Esophagus muscularis mucosa (tissue), 4 donors: ENCODE measurements around the gene ZFP92. TPM values are rescaled to one million over a fixed set of nuclear protein-coding genes. Genes with fewer than 3 reads are reported as not detected.
"Not testable (repeated sequence)": the region's sequence is repeated elsewhere in the genome, so short reads cannot be mapped to it uniquely, and the experiment has no call there.

Experiments
- DNase-seq: peaks from one replicate; pipeline ENCODE4 v3.0.0-alpha.2; 2017; ENCODE audit errors: extremely low spot score
- H3K27ac ChIP-seq, 4 donors: fragments of 200-600 bp; sonication (generic); replicated peaks in 1 of 4; 1 replicate in 3 of 4; 2 replicates in 1 of 4; pipeline ENCODE4 v1.5.1; 2016 to 2019; ENCODE audit warnings: mild to moderate bottlenecking in 1 of 4
- H3K27me3 ChIP-seq, 4 donors: fragments of 200-600 bp; sonication (generic); one replicate each; pipeline versions ENCODE4 v1.5.1 to v1.6.0; 2016 to 2019
- H3K36me3 ChIP-seq, 4 donors: fragments of 200-600 bp; sonication (generic); one replicate each; pipeline ENCODE4 v1.5.1; 2016 to 2019
- H3K4me1 ChIP-seq, 4 donors: fragments of 200-600 bp; sonication (generic); one replicate each; pipeline ENCODE4 v1.5.1; 2016 to 2019
- H3K4me3 ChIP-seq, 4 donors: fragments of 200-600 bp; sonication (generic); 1 replicate in 2 of 4; 2 replicates in 2 of 4; pipeline ENCODE4 v1.5.1; 2016 to 2019; ENCODE audit warnings: mild to moderate bottlenecking in 4 of 4, moderate library complexity in 1 of 4
- H3K9me3 ChIP-seq, 4 donors: fragments of 200-600 bp; sonication (generic); 1 replicate in 3 of 4; 2 replicates in 1 of 4; pipeline ENCODE4 v1.5.1; 2016 to 2019
- EP300 ChIP-seq: sonication (generic); formaldehyde crosslinking; IDR thresholded peaks from one replicate; pipeline ENCODE4 v1.6.1; 2017; ENCODE audit warnings: antibody characterized with exemption
- POLR2A ChIP-seq: fragments of 450-650 bp; IDR thresholded peaks from one replicate; pipeline ENCODE4 v1.6.1; 2017; ENCODE audit warnings: antibody characterized with exemption, moderate library complexity, mild to moderate bottlenecking, low read depth
- POLR2AphosphoS5 ChIP-seq, 2 donors: sonication (generic); formaldehyde crosslinking; IDR thresholded peaks; one replicate each; pipeline ENCODE4 v1.6.1; 2017; ENCODE audit warnings: antibody characterized with exemption in 2 of 2
- WGBS: methylation state at CpG from one replicate; pipeline ENCODE4 v1.1.5; 2018; 5-methylcytosine and 5-hydroxymethylcytosine counted together
- intact Hi-C: fragments of 100-400 bp; cut with DNase I; formaldehyde crosslinking; loops from one replicate; pipeline ENCODE4 v1.15.1; 2023
- total RNA-seq, 4 donors: library from RNA; depleted of rRNA; stranded (reverse); fragments of >200 nt; gene quantifications; one replicate each; pipeline versions ENCODE4 v1.1.0 to v1.2.1, GENCODE V29; 2016
- TF ChIP-seq, protein P1 (sequence below), 3 experiments: fragments of 200-600 bp in 2 of 3; fragments of 450-650 bp in 1 of 3; sonication (generic) in 2 of 3; IDR thresholded peaks; one replicate each; pipeline ENCODE4 v1.5.1; 2017 to 2019; ENCODE audit warnings: antibody characterized with exemption in 3 of 3, mild to moderate bottlenecking in 2 of 3, moderate library complexity in 1 of 3

The ZFP92 gene
- total RNA-seq, 4 donors from 2014 or later, result 1.2 to 3.2 (median 2.5) TPM

DNA sequence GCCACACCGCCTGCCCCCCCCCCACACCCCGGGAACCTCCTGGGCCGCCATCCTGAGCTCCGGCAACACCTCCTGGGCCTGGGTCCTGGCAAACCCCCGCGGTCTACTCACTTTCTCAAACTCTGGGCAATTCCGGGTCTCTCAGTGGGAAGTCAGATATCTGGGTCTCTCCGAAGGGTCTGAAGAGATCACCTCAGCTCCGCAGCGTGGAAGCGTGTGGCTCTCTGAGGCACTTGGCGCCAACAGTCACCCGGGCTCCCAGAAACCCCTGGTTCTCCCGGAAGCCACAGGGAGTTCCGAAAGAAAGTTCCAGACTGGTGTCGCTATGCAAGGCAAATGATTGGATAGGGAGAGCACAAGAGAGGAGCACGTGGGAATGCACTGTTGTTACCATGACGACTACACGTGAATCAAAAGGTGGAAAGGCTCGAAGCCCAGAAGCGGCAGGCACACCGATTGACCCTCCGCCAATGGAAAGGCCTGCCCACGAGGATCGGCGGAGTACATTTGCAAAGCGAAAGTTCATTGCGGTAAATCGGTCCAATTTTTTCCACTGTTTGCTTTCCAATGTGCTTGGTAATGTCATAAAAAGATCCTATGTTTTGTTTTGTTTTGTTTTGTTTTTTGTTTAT is 10.0 kb upstream of the ZFP92 start, which contains the start of gene PNMA6E:
TSS of gene PNMA6E (minus strand) at position 218 of the 632 bp plus-strand sequence. CDS start 2,501 bp downstream, outside the sequence.
- no peak for DNase-seq
- no peaks in the 10 kb centered on the region for H3K36me3 ChIP-seq
- peaks cover 0 to 9% (median 0%) of the 10 kb centered on the region in 4 donors for H3K9me3 ChIP-seq
- no peaks in the 10 kb centered on the region for H3K4me1 ChIP-seq
- no peaks in the 10 kb centered on the region for H3K27me3 ChIP-seq
- intact Hi-C loops, result no loop called here
- TF ChIP-seq, protein P1, sequence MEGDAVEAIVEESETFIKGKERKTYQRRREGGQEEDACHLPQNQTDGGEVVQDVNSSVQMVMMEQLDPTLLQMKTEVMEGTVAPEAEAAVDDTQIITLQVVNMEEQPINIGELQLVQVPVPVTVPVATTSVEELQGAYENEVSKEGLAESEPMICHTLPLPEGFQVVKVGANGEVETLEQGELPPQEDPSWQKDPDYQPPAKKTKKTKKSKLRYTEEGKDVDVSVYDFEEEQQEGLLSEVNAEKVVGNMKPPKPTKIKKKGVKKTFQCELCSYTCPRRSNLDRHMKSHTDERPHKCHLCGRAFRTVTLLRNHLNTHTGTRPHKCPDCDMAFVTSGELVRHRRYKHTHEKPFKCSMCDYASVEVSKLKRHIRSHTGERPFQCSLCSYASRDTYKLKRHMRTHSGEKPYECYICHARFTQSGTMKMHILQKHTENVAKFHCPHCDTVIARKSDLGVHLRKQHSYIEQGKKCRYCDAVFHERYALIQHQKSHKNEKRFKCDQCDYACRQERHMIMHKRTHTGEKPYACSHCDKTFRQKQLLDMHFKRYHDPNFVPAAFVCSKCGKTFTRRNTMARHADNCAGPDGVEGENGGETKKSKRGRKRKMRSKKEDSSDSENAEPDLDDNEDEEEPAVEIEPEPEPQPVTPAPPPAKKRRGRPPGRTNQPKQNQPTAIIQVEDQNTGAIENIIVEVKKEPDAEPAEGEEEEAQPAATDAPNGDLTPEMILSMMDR (IDR thresholded peaks at IDR 0.05), result no peak
- TF ChIP-seq POLR2AphosphoS5 (IDR thresholded peaks at IDR 0.05) (no peak), EP300 (no peak), POLR2A (no peak)
- no peak within 1 kb of the TSS for H3K4me3 ChIP-seq
- 91% methylated on average over 28 of the region's 29 CpGs for WGBS
- H3K27ac ChIP-seq, result no peak within 1 kb of the TSS

DNA sequence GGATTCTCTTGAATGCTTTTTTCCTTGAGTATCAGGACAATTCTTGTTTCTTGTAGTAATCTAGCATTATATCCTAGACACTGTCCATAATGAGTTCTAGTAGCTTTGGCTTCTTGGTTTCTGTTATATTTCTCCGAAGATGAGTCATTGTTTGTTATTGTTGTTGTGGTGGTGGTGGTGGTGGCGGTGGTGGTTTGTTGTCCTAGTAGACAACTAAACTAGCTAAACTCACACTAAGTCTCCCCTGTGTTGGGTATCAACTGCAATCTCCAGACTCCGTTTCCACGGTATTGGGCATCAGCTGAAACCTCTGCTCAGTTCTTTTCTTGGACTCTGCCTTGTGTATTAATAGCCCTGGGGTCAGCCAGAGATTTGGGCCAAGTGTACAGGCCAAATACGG is 6.9 kb upstream of the ZFP92 start:
- DNase-seq, result not testable (repeated sequence)
- 80% methylated on average over 5 of the region's 5 CpGs for WGBS

DNA sequence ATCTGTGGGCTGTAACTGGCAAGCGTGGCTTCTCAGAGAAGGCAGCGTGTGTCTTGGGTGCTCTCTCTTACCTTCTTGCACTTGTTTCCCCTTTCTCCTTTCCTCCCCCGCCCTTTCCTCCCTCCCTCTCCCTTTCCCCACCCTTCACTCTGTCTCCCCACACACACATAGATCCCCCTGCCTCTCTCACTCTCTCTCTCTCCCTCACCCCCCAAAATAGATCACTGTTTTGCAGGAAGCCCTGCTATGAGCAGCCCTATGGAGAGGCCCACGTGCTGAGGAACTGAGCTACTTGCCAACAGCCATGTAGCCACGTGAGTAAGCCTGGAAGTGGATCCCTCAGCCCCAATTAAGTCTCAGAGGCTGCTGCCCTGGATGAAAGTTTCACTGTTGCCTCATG is 5.8 kb upstream of the ZFP92 start:
- no peak for DNase-seq
- intact Hi-C loops, result no loop called here
- no peak for TF ChIP-seq EP300
- TF ChIP-seq, protein P1 (IDR thresholded peaks at IDR 0.05), result no peak
- no peak for TF ChIP-seq POLR2A
- no peak for TF ChIP-seq POLR2AphosphoS5 (IDR thresholded peaks at IDR 0.05)

More for the DNA sequence above, 6.9 kb upstream of the ZFP92 start:
- intact Hi-C loops, H3K27me3 ChIP-seq, H3K9me3 ChIP-seq, H3K4me3 ChIP-seq, H3K27ac ChIP-seq, H3K4me1 ChIP-seq, H3K36me3 ChIP-seq: not testable (repeated sequence)

DNA sequence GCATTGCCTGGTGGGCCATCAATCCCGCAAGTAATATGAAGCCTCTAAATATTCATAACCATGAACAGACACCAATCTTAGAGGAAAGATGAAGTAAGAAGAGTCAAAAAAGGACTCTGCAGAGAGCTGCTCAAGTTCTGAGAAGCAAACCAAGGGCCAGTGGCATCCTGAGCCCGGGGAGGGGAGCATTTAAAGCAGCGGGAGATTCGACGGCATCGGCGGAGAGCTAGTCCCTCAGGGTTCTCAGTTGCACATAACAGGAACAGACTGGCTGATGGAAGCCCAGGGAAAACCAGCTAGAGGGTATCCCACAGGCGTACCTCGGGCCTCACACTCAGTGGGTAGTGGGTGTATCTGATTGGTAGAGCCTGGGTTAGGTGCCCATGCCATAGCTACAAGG is 5.3 kb upstream of the ZFP92 start:
- no peak overlapping the region for H3K27ac ChIP-seq
- intact Hi-C loops, result no loop called here
- peaks cover 0 to 5% (median 0%) of the 10 kb centered on the region in 4 donors for H3K9me3 ChIP-seq
- H3K4me1 ChIP-seq, result peaks cover 0 to 4% (median 0%) of the 10 kb centered on the region in 4 donors
- TF ChIP-seq, protein P1 (IDR thresholded peaks at IDR 0.05), result no peak
- TF ChIP-seq POLR2AphosphoS5 (IDR thresholded peaks at IDR 0.05) (no peak), EP300 (no peak), POLR2A (no peak)
- H3K4me3 ChIP-seq, result no peak overlapping the region
- DNase-seq, result no peak
- no peaks in the 10 kb centered on the region for H3K27me3 ChIP-seq
- no peaks in the 10 kb centered on the region for H3K36me3 ChIP-seq
- WGBS, result 84% methylated on average over 9 of the region's 9 CpGs

More for the DNA sequence above, 5.8 kb upstream of the ZFP92 start:
- WGBS, result 37% methylated on average over 5 of the region's 5 CpGs
- Histone ChIP-seq H3K9me3 (peaks cover 0 to 9% (median 0%) of the 10 kb centered on the region in 4 donors), H3K36me3 (no peaks in the 10 kb centered on the region), H3K4me3 (no peak overlapping the region), H3K27me3 (no peaks in the 10 kb centered on the region), H3K4me1 (no peaks in the 10 kb centered on the region), H3K27ac (no peak overlapping the region)

DNA sequence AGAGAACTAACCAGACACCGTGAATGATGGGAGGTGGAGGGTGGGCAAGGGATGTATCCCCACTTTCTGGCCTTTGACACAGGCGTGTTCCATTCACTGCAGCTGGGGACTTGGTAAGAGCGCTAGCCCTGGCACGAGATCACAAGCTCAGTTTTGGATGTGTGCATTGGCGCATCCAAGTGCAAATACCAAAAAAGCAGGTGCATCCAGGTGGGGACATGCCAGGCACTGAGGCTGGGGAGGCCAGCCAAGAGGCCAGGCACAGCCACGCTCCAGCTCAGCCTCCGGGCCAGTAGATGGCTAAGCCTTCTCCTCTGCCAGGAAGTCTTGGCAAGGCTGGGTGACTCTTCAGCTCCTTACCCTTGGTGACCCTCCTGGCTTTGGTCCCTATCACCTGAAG is 4.4 kb upstream of the ZFP92 start:
- DNase-seq, result no peak
- no peak overlapping the region for H3K4me3 ChIP-seq
- H3K4me1 ChIP-seq, result peaks cover 0 to 13% (median 6%) of the 10 kb centered on the region in 4 donors
- TF ChIP-seq POLR2A (no peak), EP300 (no peak), POLR2AphosphoS5 (IDR thresholded peaks at IDR 0.05) (no peak)
- TF ChIP-seq, protein P1 (IDR thresholded peaks at IDR 0.05), result no peak
- intact Hi-C loops, result no loop called here
- no peaks in the 10 kb centered on the region for H3K27me3 ChIP-seq
- no peak overlapping the region for H3K27ac ChIP-seq
- 79% methylated on average over 7 of the region's 7 CpGs for WGBS
- no peaks in the 10 kb centered on the region for H3K36me3 ChIP-seq
- H3K9me3 ChIP-seq, result no peaks in the 10 kb centered on the region
